HFF-Myc (cell line): ENCODE data around the gene AGAP6.
"Not testable (repeated sequence)": the region's sequence is repeated elsewhere in the genome, so short reads cannot be mapped to it uniquely, and the experiment has no call there.

Source experiments
- DNase-seq: peaks from one replicate; pipeline ENCODE4 v3.0.0-alpha.2; 2011; ENCODE audit warnings: low read depth; ENCODE audit errors: extremely low read depth
- H3K4me3 ChIP-seq: replicated peaks from 2 replicates; pipeline ENCODE4 v1.5.1; 2011; ENCODE audit warnings: low read depth, mild to moderate bottlenecking, control low read depth, low read length

The AGAP6 gene

GRCh38 chr10:50052778-50053376 lies 64.7 kb downstream of the AGAP6 start:
- not testable (repeated sequence) for H3K4me3 ChIP-seq

GRCh38 chr10:50055494-50056292 lies 67.5 kb downstream of the AGAP6 start:
- H3K4me3 ChIP-seq, DNase-seq: not testable (repeated sequence)

More at GRCh38 chr10:50052778-50053376, 64.7 kb downstream of the AGAP6 start:
- not testable (repeated sequence) for DNase-seq

- DNase-seq, result not testable (repeated sequence)
Measured at GRCh38 chr10:50056654-50057053, 68.4 kb downstream of the AGAP6 start.

GRCh38 chr10:50058727-50059126 lies 70.5 kb downstream of the AGAP6 start:
- H3K4me3 ChIP-seq, DNase-seq: not testable (repeated sequence)

More at GRCh38 chr10:50056654-50057053, 68.4 kb downstream of the AGAP6 start:
- H3K4me3 ChIP-seq, result not testable (repeated sequence)

- DNase-seq, H3K4me3 ChIP-seq: not testable (repeated sequence)
Measured at GRCh38 chr10:50059946-50060345, 71.7 kb downstream of the AGAP6 start.
